ENCODE data around the gene TTC33.
"Not testable (repeated sequence)": the region's sequence is repeated elsewhere in the genome, so short reads cannot be mapped to it uniquely, and the experiment has no call there.

Gene TTC33

GRCh38 chr5:40779561-40779960, 23.8 kb upstream of the TTC33 start:
- no peak for DNase-seq

GRCh38 chr5:40778133-40778532, 22.4 kb upstream of the TTC33 start:
- DNase-seq = no peak

GRCh38 chr5:40776658-40776977, 20.9 kb upstream of the TTC33 start:
- DNase-seq = no peak

DNA sequence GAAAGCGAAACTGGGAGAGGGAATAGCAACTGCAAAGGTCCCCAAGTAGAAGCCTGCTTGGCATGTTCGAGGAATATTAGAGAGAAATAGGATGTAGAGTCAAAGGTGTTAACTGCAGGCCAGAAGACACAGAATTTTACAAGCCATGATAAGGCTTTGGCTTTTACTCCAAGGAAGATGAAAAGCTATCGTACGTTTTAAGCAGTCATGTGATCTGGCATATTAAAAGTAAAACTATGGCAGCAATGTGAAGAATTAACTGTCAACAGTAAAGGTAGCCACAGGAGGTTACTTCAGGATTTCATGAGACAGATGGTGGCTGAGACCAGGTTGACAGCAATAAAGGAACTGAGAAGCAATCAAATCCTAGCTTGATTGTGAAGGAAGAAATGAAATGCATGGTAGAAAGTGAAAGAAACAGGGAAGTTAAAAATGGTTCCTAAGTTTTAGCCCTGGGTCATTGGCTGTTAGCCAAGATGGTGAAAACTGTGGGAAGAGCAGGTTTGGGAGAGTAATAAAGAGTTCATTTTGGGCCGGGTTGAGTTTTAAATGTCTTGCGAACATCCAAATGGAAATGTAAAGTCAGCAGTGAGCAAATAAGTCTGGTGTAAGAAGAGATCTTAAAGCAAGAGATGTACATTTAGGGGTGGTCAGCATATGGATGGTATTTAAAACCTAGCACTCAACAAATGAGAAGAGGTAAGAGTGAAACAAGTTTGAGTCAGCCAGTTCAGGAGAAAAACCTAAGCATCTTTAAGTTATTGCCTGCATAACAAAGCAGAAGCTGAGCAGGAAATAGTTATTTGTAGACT, 20.3 kb upstream of the TTC33 start:
- DNase-seq = no peak

DNA sequence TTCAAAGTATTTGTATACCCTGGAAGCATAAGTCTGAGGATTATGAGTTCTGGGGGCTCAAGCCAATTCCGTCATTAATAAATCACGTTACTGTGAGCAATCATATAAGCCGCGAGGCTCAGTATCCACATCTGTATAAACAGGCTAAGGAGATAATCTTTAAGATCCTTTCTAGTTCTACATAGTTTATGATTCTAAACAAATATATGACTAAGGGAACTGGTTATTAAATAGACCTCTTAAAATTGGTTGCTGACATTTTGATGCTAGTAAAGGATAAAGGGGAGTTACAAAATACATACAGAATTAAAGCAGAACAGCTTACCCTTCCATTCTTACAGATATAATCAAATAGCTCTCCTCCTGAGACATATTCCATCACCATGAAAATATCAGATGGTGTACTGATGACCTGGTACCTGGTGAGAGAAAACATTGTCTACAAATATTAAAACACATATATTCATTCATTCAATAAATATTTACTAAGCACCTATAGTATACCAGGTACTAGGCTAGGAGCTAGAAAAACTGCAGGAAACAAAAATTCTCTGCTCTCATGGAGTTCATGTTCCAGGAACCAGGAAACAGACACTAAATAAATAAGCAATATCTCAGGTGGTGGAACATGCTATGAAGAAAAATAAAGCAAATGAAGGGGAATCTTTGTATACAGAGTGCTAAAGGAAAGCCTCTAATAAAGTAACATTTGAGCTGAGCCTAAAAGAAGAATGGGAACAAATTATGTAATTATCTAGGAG, 19.5 kb upstream of the TTC33 start:
- no peak for DNase-seq

DNA sequence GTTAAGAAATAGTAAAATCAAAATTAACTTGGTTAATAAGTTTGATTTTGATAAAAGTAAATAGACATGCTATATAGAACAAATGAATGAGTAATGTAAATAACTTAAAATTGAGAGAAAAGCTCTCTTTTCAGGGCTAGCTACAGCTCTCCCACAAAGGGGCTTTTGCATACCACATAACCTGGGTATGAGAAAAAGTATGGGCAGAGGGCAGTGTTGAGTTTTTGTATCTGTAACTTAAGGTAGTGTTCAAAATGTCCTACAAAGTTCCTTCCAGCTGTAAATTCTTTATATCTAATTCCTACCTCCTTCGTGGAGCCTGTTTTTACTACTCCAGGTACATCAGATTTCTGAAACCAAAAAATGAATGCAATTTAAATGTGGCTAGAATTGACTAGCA, 18.9 kb upstream of the TTC33 start:
- no peak for DNase-seq

DNA sequence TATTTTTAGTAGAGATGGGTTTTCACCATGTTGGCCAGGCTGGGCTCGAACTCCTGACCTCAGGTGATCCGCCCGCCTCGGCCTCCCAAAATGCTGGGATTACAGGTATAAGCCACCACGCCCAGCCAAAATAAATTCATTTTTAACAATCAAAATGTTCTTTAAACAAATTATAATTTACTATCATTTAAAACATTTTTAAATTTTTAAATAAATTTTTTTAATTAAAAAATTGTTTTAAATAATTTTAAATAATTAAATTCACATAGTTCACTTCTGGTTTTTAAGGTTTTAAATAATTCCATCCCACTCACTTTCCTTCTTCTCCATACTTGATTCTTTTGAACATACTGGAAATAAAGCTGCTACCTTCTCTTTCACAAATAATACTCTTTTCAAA, 15.0 kb upstream of the TTC33 start:
- DNase-seq = no peak

DNA sequence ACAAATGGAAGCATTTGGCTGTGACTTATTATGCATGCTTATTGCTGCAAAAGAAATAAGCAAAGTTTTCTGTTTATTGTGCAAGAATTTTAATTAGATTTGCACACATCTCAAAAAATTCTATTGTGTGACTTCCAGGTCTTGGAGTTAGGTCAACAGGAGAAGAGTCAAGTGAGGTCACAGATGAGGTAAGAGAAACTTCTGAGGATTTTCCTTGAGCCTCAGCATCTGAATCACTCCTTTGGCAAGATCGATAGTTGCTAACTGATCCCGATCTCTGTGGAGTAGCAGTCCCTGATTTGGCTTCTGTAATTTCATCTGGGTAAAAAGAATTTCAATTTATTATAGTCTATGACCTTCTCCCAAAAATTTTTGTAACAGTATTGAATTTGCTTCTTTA, 6.9 kb upstream of the TTC33 start:
- DNase-seq = no peak

- no peak for DNase-seq
These were observed 1.6 kb upstream of the TTC33 start for GRCh38 chr5:40757400-40757799.

GRCh38 chr5:40755093-40755406, 711 bp downstream of the TTC33 start:
- peak; percentile 80 for DNase-seq

GRCh38 chr5:40754381-40755092, 1.2 kb downstream of the TTC33 start:
- no peak for DNase-seq

DNA sequence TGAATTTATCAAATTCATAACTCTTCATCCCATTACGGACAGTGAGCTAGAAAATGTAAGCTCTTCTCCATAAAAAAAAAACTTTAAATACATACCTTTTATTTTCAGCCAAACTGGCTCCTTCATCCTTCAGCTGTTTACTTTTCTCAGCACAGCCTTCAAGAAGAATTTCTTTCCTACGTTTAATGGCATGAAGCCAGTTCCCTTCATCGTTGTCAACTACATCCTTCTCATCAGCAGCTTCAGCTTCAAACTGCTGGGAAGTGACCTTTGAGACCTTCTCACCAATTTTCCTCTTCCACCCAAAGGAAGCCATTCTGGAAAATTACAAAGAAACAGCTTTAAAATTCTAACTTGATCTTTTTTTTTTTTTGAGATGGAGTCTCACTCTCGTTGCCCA, 9.1 kb downstream of the TTC33 start:
- DNase-seq = no peak

- no peak for DNase-seq
These were observed 12.0 kb downstream of the TTC33 start for GRCh38 chr5:40743771-40744170.

DNA sequence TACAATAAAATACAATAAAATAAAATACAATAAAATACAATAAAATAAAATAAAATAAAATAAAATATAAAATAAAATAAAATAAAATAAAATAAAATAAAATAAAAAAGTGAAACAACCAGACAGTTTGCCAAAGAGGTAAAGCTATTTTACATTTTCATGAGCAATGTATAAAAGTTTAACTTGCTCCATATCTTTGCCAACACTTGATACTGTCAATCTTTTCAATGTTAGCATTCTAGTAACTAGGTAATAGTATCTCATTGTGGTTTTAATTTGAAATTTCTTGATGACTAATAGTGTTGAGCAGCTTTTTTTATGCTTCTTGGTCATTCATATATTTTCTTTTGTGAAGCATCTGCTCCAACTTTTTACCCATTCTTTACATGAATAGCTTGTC, 17.3 kb downstream of the TTC33 start:
- DNase-seq = no peak

- DNase-seq = no peak
These were observed 19.5 kb downstream of the TTC33 start for GRCh38 chr5:40736103-40736875.

- no peak for DNase-seq
These were observed 20.2 kb downstream of the TTC33 start for GRCh38 chr5:40735609-40736008.

GRCh38 chr5:40734986-40735385, 20.8 kb downstream of the TTC33 start:
- DNase-seq = no peak

- DNase-seq = no peak
These were observed 21.7 kb downstream of the TTC33 start for GRCh38 chr5:40733879-40734563.

DNA sequence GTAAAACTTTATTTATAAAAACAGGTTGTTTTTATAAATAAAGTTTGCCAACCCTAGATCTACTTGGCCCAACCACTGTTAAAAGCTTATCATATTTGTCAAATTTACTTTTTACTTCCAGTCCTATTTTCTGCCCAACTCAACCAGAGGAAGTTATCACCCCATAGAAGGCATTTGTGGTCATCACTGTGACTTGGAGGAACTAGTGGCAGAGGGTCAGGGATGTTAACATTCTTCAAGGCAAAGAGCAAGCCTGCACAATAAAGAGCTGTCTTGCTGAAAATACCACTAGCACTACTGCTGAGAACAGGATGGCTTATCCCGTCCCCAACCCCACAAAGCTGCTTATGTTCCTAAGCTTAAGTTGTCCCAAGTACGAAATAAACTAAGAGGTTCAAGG, 22.3 kb downstream of the TTC33 start:
- no peak for DNase-seq

DNA sequence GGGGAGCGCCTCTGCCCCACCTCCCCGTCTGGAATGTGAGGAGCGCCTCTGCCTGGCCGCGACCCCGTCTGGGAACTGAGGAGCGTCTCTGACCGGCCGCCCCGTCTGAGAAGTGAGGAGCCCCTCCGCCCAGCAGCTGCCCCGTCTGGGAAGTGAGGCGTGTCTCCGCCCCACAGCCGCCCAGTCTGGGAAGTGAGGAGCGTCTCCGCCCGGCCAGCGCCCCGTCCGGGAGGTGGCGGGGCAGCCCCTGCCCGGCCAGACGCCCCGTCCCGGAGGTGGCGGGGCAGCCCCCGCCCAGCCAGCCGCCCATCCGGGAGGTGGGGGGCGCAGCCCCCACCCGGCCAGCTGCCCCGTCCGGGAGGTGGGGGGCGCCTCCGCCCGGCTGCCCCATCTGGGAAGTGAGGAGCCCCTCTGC, 33.3 kb downstream of the TTC33 start:
- DNase-seq = not testable (repeated sequence)

- no peak for DNase-seq
These were observed 35.7 kb downstream of the TTC33 start for GRCh38 chr5:40720069-40720468.

DNA sequence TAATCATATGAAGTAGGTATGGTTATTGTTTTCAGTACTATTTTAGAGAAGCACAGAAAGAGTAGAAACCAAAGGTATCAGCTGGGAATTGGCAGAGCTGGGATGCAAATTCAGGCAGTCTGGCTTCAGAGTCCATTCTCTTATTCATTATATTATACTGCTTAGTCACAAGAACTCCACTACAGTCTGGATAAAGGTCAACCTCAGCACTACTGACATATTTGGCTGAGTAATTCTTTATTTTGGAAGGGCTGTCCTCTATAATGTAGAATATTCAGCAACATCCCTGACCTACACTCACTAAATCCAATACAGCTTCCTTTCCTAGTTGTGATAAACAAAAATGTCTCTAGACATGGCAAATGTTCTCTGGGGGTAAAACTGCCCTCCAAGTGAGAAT, 38.5 kb downstream of the TTC33 start:
- no peak for DNase-seq

DNA sequence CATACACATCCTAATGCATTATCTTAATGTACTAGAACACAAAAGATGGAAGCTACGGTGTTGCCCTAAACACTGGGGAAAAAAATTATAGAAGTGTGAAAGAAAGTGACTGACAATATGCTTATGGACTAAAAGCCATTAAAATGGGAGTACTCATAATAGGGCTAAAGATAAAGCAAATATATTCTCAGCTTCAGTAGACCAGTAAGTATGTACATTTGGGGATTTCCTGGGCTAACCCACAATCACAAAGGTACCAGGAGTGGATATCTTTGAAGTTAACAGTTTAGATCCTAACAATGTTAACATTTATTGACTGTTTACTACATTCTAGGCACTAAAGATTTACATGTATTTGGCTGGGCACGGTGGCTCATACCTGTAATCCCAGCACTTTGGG, 39.2 kb downstream of the TTC33 start:
- no peak for DNase-seq

Data from right forelimb (tissue), 1 donor.